Activated CD8-positive, alpha-beta memory T cell treated with anti-CD3 and anti-CD28 coated beads, Interleukin-2, amount 50 U/mL, for 24 hours (primary cell): Measurements from ENCODE around the gene METAP2.
"Not testable (repeated sequence)": the region's sequence is repeated elsewhere in the genome, so short reads cannot be mapped to it uniquely, and the experiment has no call there.

Source experiments
- DNase-seq: peaks from one replicate; pipeline ENCODE4 v3.0.0-alpha.2; 2020; ENCODE audit errors: extremely low read depth

METAP2 gene

DNA sequence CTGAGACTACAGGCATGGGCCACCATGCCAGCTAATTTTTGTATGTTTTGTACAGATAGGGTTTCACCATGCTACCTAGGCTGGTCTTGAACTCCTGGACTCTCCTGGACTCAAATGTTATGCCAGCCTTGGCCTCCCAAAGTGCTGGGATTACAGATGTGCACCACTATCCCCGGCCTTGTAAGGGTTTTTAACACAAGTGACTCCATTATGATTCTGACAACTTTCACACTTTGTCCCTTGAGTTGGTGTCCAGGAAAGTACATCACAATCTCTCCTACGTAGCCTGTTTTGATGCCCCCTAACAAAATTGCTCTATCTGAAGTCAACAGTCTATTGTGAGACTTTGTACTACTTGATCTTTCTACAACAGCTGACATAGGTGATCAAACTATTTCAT is 11.4 kb upstream of the METAP2 start:
- no peak for DNase-seq

DNA sequence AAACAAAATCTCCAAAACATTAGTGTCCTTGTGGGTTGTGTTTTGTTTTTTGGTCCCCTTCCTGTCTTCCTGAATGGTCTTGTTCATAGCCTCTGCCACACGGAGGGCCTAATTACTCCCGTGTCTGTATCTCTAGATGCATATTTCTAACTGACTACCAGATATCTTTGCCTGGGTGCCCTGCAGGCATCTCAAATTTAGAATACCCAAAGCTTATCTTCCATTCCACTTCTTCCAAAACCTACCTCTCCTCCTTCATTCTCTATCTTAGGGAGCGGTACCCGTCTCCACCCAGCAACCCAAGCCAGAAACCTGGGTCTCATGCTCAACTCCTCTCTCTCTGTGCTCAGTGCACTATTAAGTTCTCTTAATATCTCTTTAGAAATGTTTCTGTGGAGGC is 10.9 kb upstream of the METAP2 start:
- no peak for DNase-seq

DNA sequence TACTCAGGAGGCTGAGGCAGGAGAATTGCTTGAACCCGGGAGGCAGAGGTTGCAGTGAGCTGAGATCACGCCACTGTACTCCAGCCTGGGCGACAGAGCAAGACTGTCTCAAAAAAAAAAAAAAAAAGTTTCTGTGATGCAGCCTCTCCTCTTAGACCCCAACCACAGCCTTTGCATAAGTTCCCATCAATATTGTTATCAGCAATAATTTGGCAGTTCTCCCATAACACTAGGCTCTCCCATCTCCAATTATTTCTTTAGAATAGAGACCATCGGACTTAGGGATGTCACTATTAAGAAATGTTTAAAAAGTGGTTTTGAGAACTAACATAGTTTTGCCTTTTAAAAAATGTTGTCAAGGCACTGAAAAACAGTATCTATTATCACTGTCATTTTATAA is 10.2 kb upstream of the METAP2 start:
- DNase-seq, result not testable (repeated sequence)

DNA sequence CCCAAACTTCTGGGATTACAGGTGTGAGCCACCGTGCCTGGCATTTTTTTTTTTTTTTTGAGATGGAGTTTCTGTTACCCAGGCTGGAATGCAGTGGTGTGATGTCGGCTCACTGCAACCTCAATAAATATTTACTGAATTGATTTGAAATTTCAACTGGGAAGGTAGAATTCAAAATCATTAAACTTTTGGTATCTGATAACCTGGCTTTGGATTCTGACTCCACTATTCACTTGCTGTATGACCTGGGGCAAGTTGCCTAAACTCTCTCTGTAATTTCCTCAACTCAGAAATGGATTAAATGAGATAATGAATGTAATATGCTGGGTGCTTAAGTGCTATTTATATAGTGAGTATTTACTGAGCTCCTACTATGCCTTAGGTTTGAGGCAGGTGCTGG is 8.7 kb upstream of the METAP2 start:
- no peak for DNase-seq

DNA sequence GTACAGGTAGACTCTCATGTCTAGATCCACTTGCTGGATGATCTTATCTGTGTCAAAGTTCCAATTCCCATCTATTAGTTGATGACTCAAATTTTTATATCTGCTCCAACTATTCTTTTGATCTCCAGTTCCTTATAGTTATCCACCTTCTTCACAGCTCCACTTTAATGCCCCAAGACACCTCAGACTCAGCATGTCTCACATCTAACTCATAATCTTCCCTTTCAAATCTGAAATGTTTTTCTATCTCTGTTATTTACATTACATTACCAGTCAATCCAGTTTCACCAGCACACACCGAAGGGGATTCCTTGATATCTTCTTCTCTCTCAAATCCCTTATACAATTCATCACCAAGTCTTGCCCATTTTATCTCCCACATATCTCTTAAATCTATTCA is 3.7 kb upstream of the METAP2 start:
- DNase-seq, result no peak

DNA sequence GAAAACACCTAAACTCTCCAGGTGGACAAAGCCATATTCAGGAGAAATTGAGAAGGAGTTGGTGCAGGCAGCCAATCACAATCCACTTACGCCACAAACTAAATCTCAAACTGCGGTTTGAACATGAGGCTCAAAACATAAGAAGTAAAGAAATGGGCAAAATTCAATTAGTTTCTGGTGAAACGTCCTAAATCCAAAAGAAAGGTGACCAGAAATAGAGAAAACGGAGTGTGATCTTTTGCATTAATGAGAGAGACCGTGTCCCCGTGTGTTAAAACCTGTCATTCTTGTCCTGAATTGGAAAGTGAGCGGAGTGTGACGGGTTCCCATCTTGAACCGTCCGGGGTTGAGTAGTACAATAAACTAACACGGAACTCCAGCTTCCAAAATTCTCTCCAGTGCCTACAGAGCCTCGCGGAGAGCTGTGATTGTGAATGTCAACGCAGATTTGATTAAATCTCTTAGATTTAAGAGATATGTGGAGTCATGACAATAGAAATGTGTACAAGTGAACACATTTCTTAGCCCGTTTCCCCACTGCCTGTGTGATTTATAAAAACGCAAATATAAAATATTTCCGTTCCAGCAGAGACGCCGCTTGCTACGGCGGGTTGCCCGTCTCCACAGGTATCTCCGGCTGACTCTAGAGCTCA is 595 bp upstream of the METAP2 start:
- DNase-seq, result no peak

DNA sequence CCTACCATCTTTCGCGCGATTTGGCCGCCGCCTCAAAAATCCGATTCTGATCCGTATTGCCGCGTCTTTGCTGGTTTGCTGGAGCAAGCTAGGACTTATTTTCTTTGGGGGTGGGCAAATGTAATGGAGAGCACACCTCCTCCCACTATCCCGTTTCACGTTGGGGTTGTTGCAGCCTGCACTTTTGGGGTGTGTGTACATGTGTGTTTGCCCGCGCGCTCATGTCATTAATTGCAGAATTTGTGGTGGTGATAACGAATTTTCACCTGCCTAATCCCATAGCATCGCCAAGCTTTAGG is 657 bp downstream of the METAP2 start:
- DNase-seq, result no peak

DNA sequence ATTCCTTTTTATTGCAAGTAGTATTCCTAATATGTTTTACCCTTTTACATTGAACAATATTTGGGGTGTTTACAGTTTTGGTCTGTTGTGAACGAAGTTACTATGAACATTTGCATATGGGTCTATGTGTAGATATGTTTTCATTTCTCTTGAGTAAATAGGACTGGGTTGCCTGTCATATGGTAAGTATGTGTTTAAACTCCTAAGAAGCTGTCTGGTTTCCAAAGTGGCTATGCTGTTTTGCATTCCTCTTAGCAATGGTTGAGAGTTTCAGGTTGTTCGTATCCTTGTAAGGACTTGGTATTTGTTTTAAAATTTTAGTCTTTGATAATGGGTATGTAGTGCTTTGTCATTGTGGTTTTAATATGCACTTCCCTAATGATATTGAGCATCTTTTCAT is 6.3 kb downstream of the METAP2 start:
- no peak for DNase-seq

DNA sequence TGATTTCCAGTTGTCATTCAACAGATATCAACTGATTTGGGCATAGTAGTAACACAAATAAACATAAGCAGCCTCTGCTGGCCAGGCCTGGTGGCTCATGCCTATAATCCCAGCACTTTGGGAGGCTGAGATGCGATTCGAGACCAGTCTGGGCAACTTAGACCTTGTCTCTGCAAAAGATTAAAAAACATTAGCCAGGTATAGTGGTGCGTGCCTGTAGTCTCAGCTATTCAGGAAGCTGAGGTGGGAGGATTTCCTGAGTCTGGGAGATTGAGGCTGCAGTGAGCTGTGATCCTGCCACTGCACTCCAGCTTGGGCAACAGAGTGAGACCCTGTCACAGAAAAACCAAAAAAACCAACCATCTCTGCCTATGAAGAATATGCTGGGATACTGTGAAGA is 7.1 kb downstream of the METAP2 start:
- DNase-seq, result no peak

DNA sequence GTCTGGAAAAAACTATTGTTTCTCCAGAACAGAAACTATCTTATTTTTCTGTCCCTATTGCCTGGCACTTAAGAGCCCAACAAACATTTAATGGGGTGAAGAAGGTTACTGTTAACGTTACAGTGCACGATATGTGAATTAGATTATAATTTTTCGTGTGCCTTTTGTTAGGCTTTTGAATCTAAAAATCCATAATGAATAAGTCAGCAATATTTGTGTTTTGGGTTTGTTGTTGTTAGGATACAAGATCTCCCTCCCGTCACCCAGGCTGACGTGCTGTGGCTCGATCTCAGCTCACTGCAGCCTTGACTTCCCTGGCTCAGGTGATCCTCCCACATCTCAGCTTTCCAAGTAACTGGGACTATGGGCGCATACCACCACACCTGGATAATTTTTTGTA is 7.9 kb downstream of the METAP2 start:
- DNase-seq, result no peak

DNA sequence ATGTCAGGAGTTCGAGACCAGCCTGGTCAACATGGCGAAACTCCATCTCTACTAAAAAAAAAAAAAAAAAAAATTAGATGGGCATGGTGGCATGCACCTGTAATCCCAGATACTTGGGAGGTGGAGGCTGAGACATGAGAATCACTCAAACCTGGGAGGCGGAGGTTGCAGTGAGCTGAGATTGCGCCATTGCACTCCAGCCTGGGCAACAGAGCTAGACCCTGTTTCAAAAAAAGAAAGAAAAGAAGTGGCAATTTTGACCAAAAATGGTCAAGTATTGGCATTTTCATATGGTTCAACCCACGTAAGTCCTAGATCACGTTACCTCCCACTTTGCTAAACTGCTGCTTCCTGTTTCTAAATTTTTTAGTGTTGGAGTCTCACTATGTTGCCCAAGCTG is 8.6 kb downstream of the METAP2 start:
- DNase-seq, result not testable (repeated sequence)

DNA sequence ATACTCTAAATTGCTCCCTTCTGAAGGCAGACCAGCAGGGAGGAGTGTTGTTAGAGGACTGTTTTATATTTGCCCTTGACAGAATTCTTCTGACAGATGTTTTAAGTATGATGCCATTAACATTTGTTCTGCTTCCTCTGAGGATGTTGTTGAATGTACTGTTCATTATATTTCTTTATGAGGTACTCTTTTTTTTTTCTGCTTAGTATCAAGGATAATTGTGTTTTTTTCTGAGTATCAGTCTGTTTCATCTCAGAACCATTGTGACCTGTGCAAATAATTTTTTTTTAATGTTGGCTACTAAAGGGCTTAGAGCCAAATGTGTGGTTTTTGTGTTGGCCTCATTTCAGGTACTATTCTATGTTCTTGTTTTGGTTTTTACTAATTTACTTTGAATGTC is 10.6 kb downstream of the METAP2 start:
- DNase-seq, result no peak

DNA sequence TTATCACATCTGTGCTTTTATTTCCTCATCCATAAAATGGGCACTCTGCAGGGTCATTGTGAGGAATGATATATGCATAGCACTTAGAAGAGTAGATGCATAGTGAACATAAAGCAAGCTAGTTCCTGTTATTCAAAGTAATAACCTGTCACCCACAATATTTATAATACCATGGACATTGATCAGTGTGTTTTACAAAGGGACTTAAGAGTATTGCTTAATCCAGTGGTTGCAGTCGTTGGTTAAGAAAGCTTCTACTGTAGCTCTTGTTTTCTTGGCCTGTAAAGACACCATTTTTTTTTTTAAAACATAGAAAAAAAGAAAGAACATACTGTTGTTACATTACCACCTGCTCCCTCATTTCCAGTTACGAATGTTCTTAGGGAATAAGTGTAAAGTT is 13.1 kb downstream of the METAP2 start:
- no peak for DNase-seq

DNA sequence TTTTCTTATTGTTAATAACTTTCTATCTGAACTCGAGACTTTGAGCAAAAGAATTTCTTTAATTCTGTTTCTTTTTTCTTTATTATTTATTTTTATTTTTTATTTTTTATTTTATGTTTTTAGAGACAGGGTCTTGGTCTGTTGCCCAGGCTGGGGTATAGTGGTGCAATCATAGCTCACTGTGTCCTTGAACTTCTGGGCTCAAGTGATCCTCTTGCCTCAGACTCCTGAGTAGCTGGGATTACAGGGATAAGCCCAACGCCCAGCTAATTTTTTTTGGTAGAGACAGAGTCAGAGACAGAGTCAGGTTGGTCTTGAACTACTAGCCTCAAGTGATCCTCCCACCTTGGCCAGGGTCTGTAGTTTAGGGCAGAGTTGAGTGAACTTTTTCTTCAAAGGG is 18.5 kb downstream of the METAP2 start:
- no peak for DNase-seq

DNA sequence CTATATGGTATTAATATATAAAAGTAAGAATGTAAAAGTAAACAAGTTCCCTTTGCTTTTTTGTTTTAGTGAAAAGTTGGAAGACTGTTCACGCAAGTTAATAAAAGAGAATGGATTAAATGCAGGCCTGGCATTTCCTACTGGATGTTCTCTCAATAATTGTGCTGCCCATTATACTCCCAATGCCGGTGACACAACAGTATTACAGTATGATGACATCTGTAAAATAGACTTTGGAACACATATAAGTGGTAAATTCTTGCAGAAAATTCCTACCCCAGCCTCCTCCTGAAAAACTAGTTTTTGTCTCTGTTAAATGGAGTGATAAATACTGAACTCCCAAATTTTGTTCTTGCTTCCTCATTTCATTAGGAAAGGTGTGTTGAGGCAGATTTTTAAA is 20.9 kb downstream of the METAP2 start:
- no peak for DNase-seq

DNA sequence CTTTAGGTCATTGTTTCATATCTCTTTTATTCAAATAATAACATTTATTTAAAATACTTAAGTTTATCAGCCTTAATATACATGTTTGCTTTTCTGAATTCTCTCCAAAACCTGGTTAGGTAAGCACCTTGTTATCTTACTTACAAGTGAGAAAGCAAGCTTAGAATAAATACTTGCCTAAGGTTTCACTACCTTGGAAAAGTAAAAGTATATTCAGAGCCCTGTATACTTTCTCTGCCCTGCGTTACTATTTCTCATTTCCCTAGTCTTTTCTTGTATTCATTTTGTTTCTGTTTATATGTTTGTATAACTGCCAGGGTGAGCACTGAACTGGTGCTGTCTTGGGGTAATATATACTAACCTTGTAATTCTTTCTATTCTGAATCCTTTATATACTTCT is 21.5 kb downstream of the METAP2 start:
- DNase-seq, result no peak

DNA sequence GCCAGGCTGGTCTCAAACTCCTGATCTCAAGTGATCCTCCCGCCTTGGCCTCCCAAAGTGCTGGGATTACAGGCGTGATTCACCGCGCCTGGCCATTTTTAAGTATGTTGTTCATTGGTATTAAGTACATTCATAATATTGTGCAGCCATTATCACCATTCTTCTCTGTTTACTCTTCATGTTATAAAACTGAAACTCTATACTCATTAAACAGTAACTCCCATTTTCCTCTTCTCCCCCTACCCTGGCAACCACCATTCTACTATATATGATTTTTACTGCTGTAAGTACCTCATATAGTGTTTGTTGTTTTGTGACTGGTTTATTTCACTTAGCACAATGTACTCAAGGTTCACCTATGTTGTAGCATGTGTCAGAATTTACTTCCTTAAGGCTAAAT is 23.1 kb downstream of the METAP2 start:
- no peak for DNase-seq

DNA sequence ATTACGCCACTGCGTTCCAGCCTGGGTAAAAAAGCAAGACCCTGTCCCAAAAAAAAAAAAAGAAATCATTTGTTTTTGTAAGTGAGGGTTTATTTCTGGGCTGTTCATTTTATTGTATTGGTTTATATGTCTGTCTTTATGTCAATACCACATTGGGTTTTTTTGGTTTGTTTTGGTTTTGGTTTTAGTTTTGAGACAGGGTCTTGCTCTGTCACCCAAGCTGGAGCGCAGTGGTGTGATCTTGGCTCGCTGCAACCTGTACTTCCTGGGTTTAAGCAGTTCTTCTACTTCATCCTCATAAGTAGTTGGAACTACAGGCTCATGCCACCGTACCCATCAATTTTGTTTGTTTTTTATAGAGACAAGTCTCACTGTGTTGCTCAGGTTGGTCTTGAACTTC is 25.0 kb downstream of the METAP2 start:
- DNase-seq, result no peak

DNA sequence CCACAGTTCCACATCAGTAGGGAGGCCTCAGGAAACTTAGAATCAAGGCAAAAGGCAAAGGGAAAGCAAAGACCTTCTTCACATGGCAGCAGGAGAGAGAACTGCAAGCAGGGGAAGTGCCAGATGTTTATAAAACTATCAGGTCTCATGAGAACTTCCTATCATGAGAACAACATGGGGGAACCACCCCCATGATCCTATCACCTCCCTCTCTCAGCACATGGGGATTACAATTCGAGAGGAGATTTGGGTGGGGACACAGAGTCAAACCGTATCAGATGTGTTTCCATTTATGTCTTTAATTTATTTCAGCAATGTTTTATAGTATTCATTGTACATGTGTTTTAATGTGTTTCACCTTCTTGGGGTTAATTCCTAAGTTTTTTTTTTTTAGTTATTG is 25.8 kb downstream of the METAP2 start:
- DNase-seq, result no peak

DNA sequence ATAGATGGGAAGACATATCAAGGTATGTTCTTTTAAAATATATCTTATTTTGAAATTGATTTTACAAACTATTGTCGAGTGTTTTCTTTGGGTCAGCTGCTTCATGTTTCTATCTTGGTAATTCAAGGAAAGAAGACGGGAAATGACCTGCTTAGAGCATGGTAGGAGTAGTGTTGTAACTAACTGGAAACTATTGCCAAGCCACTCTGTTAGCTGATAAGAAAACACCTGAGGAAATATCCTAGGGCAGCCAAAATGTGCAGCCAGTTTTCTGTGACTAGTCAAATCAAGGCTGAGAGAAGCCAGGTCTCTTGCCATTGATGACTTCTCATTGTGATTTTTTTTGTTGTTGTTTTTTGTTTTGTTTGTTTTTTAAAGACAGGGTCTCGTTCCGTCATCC is 30.2 kb downstream of the METAP2 start:
- no peak for DNase-seq

DNA sequence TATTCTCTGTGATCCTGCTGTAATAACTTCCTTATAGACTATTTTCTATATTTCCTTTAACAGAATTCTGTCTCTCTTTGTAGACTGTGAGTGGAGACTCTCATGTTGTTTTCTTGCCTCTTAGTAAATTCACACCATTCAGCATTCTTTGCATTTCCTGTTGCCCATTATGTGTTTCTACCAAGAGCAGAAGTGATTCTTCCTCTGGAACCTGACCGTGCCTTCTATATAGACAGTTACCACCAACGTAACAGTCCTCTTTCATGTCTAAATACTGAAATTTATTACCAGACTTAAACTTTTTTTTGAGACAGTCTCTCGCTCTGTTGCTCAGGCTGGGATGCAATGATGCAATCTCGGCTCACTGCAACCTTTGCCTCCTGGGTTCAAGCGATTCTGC is 31.1 kb downstream of the METAP2 start:
- no peak for DNase-seq

DNA sequence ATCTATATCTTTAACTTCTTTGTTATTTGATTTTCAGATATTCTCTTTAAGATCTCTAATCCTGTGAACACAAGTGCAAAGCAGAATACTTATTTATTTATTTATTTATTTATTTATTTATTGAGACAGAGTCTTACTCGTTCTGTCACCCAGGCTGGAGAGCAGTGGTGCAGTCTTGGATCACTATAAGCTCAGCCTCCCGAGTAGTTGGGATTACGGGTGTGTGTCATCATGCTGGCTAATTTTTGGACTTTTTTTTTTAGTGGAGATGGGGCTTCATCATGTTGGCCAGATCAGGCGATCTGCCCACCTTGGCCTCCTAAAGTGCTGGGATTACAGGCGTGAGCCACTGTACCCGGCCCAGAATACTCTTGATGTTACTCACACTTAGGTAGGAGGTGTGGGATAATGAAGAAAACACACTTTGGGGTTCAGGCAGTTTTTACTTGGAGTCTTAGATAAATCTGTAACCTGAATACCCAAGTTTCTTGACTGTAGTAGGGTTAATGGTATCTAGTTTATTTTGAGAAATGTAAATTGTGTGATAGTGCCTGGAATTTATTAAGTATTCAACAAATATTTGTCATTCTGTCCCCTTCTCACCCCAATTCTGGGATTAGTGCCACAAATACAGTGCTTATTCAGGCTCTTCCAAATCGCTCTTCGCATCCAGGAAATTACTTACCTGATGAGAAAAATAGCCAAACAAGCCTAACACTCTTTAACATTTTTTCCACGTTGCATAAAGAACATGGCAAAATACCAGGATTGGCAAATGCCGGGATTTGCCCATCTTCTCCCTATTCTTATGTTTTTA is 33.0 kb downstream of the METAP2 start:
- DNase-seq, result no peak

DNA sequence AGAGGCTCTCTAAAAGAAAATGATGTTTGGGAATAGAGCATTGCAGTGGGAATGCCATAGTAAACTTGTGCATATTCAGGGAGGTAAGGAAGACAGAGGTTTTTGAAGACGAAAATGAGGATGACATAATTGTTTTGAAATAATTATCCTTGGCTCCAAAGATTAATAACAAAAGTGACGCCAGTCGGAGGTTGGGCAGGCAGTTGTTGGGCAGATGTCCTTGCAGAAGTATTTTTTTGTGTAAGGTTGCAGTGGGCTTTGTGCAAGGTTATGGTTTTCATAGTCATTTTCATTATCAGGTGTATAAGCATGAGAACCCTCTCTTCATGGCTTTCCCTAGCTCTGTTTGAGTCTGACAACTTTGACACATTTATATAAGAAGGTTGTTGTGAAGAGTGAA is 35.3 kb downstream of the METAP2 start:
- DNase-seq, result no peak

DNA sequence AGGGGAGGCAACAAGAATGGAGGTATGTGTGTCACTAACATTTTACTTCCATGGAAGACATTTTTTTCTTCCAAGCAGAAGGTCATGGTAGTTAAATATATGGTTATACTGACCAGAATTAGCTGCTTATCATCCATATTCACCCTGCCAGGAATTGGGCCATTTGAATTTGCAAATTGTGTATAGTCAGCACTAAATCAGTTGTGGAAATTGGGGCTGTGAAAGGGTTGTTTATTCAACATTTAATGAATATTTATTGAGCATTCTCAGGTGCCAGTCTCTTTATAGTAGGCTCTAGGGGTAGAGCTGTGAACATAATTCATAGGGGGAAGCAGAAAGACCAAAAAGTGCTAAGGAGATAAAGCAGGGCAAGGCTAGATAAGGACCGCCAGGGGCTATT is 38.0 kb downstream of the METAP2 start:
- no peak for DNase-seq
